HG03565 (cell line): ENCODE results near the gene ORC5.
"Not testable (repeated sequence)": the region's sequence is repeated elsewhere in the genome, so short reads cannot be mapped to it uniquely, and the experiment has no call there.

Source experiments
- ATAC-seq: cut with Tn5 transposase; IDR thresholded peaks from one replicate; pipeline ENCODE4 v1.9.1; 2021; ENCODE audit warnings: mild to moderate bottlenecking, moderate library complexity; ENCODE audit not compliant: unreplicated experiment

ORC5 gene

GRCh38 chr7:104192434-104192833 is 15.4 kb downstream of the ORC5 start:
- ATAC-seq, result no peak

- ATAC-seq, result no peak
Measured at GRCh38 chr7:104185346-104185745, 22.5 kb downstream of the ORC5 start.

GRCh38 chr7:104179178-104179577 is 28.6 kb downstream of the ORC5 start:
- ATAC-seq, result no peak

- not testable (repeated sequence) for ATAC-seq
Measured at GRCh38 chr7:104177565-104178083, 30.2 kb downstream of the ORC5 start.

GRCh38 chr7:104176332-104176731 is 31.5 kb downstream of the ORC5 start:
- ATAC-seq, result no peak

GRCh38 chr7:104175361-104175984 is 32.3 kb downstream of the ORC5 start:
- ATAC-seq, result no peak

GRCh38 chr7:104174798-104175197 is 33.0 kb downstream of the ORC5 start:
- no peak for ATAC-seq

- ATAC-seq, result no peak
Measured at GRCh38 chr7:104162081-104162480, 45.7 kb downstream of the ORC5 start.

- ATAC-seq, result no peak
Measured at GRCh38 chr7:104161244-104161643, 46.6 kb downstream of the ORC5 start.

GRCh38 chr7:104160375-104160774 is 47.4 kb downstream of the ORC5 start:
- no peak for ATAC-seq

- ATAC-seq, result no peak
Measured at GRCh38 chr7:104156842-104157277, 51.0 kb downstream of the ORC5 start.

GRCh38 chr7:104153287-104153686 is 54.5 kb downstream of the ORC5 start:
- ATAC-seq, result no peak

GRCh38 chr7:104152468-104152867 is 55.3 kb downstream of the ORC5 start:
- ATAC-seq, result no peak

GRCh38 chr7:104150470-104150869 is 57.3 kb downstream of the ORC5 start:
- ATAC-seq, result no peak

- ATAC-seq, result no peak
Measured at GRCh38 chr7:104149822-104150221, 58.0 kb downstream of the ORC5 start.

GRCh38 chr7:104142147-104142546 is 65.7 kb downstream of the ORC5 start:
- no peak for ATAC-seq

GRCh38 chr7:104137971-104138370 is 69.8 kb downstream of the ORC5 start:
- no peak for ATAC-seq

GRCh38 chr7:104137511-104137910 is 70.3 kb downstream of the ORC5 start:
- ATAC-seq, result no peak

- ATAC-seq, result no peak
Measured at GRCh38 chr7:104136981-104137380, 70.8 kb downstream of the ORC5 start.

- ATAC-seq, result no peak
Measured at GRCh38 chr7:104136561-104136960, 71.3 kb downstream of the ORC5 start.

- ATAC-seq, result no peak
Measured at GRCh38 chr7:104135760-104136558, 71.9 kb downstream of the ORC5 start.

GRCh38 chr7:104133238-104133637 is 74.6 kb downstream of the ORC5 start:
- ATAC-seq, result no peak
